Fibroblast of skin of back (primary cell): ENCODE data around the gene SLC2A9.
A peak's percentile ranks its signal among the peaks of the same experiment; 100 is the strongest.

Source experiments
- DNase-seq: peaks from one replicate; pipeline ENCODE4 v3.0.0-alpha.2; 2013

SLC2A9 gene

DNA sequence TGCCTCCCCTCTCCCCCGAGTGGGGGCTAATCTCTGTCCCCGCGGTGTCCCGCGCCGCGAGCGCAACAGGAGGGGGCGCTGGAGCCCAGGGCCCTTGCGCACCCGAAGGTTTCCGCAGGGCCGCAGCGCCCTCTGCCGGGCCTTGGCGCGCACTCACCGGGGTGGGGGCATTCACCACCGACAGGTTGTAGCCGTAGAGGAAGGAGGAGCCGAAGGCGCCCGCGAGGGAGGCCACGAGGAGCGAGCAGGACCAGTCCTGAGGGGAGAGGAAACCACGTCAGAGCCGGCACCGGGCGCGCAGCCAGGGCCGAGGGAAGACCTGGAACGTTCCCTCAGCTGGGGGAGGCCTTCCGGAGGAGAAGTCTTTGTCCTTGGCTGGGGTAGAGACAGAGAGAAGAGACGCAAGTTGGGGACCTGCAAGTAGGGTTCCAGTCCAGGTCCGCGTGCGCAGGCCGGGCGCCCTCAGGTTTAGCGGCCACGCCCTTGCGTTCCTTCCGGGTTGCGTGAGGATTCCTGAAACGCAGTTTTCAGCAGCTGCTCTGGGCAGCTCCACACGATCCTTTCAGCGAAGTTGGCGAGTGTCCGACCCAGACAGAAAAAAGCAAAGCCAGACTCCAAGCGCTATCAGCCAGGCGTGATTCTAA is 2.4 kb downstream of the SLC2A9 start:
- DNase-seq: peak; percentile 92

GRCh38 chr4:10017037-10017893 is 4.0 kb downstream of the SLC2A9 start:
- DNase-seq: no peak

- DNase-seq: no peak
Observed at GRCh38 chr4:10016169-10016568, 5.1 kb downstream of the SLC2A9 start.

GRCh38 chr4:10015140-10015753 is 6.0 kb downstream of the SLC2A9 start:
- peak; percentile 31 for DNase-seq

GRCh38 chr4:10013722-10014121 is 7.6 kb downstream of the SLC2A9 start:
- DNase-seq: no peak

GRCh38 chr4:10011885-10012284 is 9.4 kb downstream of the SLC2A9 start:
- no peak for DNase-seq

DNA sequence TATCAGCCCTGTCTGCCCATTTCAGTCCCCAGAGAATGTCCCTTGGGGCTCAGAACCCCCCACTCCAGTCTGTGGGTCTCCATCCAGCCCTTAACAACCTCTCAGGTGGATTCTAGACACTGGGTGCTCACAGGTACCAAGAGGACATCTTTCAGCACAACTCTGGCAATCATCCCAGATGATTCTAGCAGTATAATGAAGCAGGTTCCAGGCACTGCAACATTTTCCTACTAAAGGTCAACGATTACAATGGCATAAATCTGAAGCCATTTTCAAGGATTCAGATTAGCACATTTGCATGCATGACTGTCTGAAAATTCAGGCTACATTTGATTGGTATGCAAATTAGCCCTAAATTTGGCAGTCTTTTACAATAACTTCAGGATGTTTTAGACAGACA is 10.0 kb downstream of the SLC2A9 start:
- no peak for DNase-seq

DNA sequence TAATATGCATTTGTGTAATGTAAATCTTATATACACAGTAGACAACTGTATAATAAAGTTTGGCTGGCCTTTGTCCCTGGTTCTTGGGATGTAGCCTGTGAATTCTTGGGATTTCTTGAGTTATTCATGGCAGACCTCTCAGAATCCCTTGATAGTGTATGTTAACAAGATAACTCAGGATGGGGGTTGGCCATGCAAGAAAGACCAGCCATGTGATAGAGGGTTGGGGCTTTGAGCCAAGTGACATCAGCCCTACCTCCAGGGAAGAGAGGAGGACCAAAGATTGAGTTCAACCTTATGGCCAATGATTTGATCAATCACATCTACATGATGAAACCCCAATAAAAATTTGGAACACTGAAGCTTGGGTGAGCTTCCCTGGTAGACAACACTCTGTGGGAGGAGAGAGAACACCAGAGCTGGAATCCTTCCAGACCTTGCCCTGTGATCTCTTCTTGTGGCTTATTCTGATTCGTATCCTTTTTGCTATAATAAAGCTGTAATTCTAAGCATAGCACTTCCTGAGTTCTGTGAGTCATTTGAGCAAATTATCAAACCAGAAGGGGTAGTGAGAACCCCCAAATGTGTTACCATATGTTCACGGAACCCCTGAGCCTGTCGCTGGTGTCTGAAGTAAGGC is 11.3 kb downstream of the SLC2A9 start:
- no peak for DNase-seq

GRCh38 chr4:10008609-10009005 is 12.7 kb downstream of the SLC2A9 start:
- DNase-seq: no peak

- no peak for DNase-seq
Observed at GRCh38 chr4:10007793-10008608, 13.3 kb downstream of the SLC2A9 start.

GRCh38 chr4:10007436-10007740 is 13.9 kb downstream of the SLC2A9 start:
- no peak for DNase-seq

DNA sequence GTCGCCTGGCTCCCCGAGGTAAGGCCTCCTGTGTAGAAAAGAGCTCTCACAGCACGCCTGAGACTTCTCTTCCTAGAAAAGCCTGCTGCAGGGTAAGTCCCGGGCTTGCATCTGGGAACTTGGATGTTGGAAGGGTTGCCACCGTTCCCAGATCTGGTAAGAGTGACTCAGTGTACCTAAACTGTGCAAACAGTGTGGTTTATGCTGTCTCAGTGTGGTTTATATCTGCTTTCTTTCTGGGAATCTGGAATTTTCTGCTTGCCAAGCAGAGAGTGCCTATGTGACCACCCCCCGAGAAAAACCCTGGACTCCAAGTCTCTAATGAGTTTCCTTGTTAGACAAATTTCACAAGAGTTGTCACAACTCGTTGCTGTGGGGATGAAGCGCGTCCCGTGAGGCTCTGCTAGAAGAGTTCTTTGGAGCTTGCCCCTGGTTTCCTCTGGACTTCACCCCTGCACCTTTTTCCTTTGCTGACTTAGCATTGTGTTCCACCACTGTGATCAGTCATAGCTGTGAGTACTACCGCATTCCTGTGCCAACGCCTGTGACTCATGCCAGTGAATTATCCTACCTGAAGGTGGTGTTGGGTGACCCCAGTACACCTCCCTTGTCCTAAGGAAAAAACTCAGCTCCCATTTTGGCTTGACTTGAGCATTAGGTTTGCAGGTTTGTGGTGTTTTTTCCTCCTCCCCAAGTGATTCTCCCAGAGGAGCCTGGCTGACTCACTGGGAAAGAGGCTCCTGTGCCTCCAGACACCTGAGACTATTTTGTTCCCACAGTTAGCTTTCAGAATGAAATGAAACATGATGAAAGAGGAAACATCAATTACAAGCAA is 14.5 kb downstream of the SLC2A9 start:
- DNase-seq: no peak

GRCh38 chr4:10006231-10006600 is 15.1 kb downstream of the SLC2A9 start:
- DNase-seq: no peak

GRCh38 chr4:10005632-10006031 is 15.7 kb downstream of the SLC2A9 start:
- DNase-seq: no peak

DNA sequence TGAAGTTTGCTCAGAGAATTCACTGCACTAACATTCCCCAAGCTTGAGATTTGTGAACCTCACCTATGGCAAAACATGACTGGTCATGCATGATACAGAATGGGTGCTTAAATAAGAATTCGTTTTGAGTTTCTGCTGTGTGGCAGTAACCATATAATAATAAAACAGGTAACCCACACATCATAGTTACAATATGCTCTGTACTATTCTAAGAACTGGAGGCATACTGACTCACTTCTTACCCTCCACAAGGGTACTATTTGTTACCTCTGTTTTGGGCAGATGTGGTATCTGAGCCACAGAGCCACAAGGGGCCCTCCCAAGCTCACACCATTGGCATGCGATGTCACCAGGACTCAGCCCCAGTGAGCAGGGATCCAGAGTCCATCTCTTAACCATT is 17.6 kb downstream of the SLC2A9 start:
- no peak for DNase-seq

- no peak for DNase-seq
Observed at GRCh38 chr4:10002278-10002677, 19.0 kb downstream of the SLC2A9 start.

GRCh38 chr4:10001757-10002156 is 19.5 kb downstream of the SLC2A9 start:
- no peak for DNase-seq

- DNase-seq: peak; percentile 48
Observed at GRCh38 chr4:9999956-10000561, 21.2 kb downstream of the SLC2A9 start.

DNA sequence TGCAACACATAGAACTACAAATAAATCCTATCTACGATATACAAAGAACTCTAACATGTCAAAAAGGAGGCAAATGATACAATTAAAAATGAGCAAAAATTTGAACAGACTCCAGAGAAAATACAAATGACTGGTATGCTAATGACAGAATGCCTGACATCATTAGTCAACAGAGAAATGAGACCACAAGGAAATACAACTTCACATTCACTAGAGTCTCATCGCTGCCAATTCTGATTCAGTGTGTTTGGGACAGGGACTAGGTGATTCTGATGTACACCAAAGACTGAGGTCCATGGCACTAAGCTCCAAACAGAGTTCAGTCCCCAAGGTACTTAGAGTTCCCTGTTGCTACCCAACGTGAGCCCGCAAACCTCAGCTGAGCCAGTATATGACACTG is 23.4 kb downstream of the SLC2A9 start:
- peak; percentile 41 for DNase-seq

GRCh38 chr4:9996319-9997110 is 24.8 kb downstream of the SLC2A9 start:
- DNase-seq: peak; percentile 30
